Breast epithelium (tissue), 4 donors: Measurements from ENCODE around the gene LINGO4. TPM values are rescaled to one million over a fixed set of nuclear protein-coding genes. Genes with fewer than 3 reads are reported as not detected.
A peak's percentile ranks its signal among the peaks of the same experiment; 100 is the strongest.

Experiments used
- DNase-seq, 2 donors: peaks; one replicate each; pipeline ENCODE4 v3.0.0-alpha.2; 2019; ENCODE audit warnings: low spot score in 2 of 2
- H3K27ac ChIP-seq, 2 donors: fragments of 200-600 bp; sonication (generic) in 1 of 2; one replicate each; pipeline ENCODE4 v1.5.1; 2016 to 2019; ENCODE audit warnings: mild to moderate bottlenecking in 1 of 2
- H3K27me3 ChIP-seq, 2 donors: fragments of 200-600 bp; sonication (generic) in 1 of 2; one replicate each; pipeline versions ENCODE4 v1.5.1 to v1.6.0; 2017 to 2019; ENCODE audit warnings: control low read depth in 1 of 2, mild to moderate bottlenecking in 1 of 2
- H3K36me3 ChIP-seq: fragments of 200-600 bp; one replicate; pipeline ENCODE4 v1.5.1; 2019
- H3K4me1 ChIP-seq, 2 donors: fragments of 200-600 bp; sonication (generic); one replicate each; pipeline ENCODE4 v1.5.1; 2016 to 2019; ENCODE audit warnings: control low read depth in 1 of 2
- H3K4me3 ChIP-seq, 3 donors: fragments of 200-600 bp; sonication (generic); 1 replicate in 2 of 3; 2 replicates in 1 of 3; pipeline ENCODE4 v1.5.1; 2016 to 2019; ENCODE audit warnings: mild to moderate bottlenecking in 3 of 3, moderate library complexity in 2 of 3
- H3K9me3 ChIP-seq, 2 donors: fragments of 200-600 bp; sonication (generic) in 1 of 2; one replicate each; pipeline ENCODE4 v1.5.1; 2016 to 2019; ENCODE audit warnings: control low read depth in 1 of 2
- CTCF ChIP-seq, 3 donors: fragments of 450-650 bp; IDR thresholded peaks; one replicate each; pipeline ENCODE4 v1.5.1; 2016 to 2017; ENCODE audit warnings: antibody characterized with exemption in 3 of 3, mild to moderate bottlenecking in 3 of 3, moderate library complexity in 3 of 3
- POLR2A ChIP-seq: fragments of 450-650 bp; IDR thresholded peaks from one replicate; pipeline ENCODE4 v1.6.1; 2016; ENCODE audit warnings: antibody characterized with exemption, mild to moderate bottlenecking, moderate library complexity
- POLR2AphosphoS5 ChIP-seq, 3 donors: sonication (generic); formaldehyde crosslinking; IDR thresholded peaks; one replicate each; pipeline ENCODE4 v1.6.1; 2017; ENCODE audit warnings: antibody characterized with exemption in 3 of 3
- intact Hi-C: fragments of 100-400 bp; cut with DNase I; formaldehyde crosslinking; loops from one replicate; pipeline ENCODE4 v1.15.1; 2023; ENCODE audit warnings: low total_unique reads
- total RNA-seq, 3 donors: library from RNA; depleted of rRNA; stranded (reverse); fragments of >200 nt; gene quantifications; one replicate each; pipeline ENCODE4 v1.1.0, GENCODE V29; 2016

The LINGO4 gene
- total RNA-seq, 3 donors from 2014 or later = 0.16 to 0.88 (median 0.33) TPM

GRCh38 chr1:151800830-151801229, 4.4 kb downstream of the LINGO4 start:
- Histone ChIP-seq H3K36me3 (no peaks in the 10 kb centered on the region), H3K27ac (no peak overlapping the region), H3K27me3 (no peaks in the 10 kb centered on the region), H3K4me3 (no peak overlapping the region), H3K4me1 (no peaks in the 10 kb centered on the region), H3K9me3 (no peaks in the 10 kb centered on the region)
- TF ChIP-seq POLR2A (no peak), CTCF (IDR thresholded peaks at IDR 0.05) (no peak)
- no peak for DNase-seq
- intact Hi-C loops = no loop called here

GRCh38 chr1:151799179-151800022, 5.8 kb downstream of the LINGO4 start:
- intact Hi-C loops = no loop called here
- Histone ChIP-seq H3K9me3 (no peaks in the 10 kb centered on the region), H3K4me1 (no peaks in the 10 kb centered on the region), H3K36me3 (no peaks in the 10 kb centered on the region), H3K27ac (no peak overlapping the region), H3K4me3 (no peak overlapping the region), H3K27me3 (no peaks in the 10 kb centered on the region)
- no peak for DNase-seq
- no peak for TF ChIP-seq POLR2A
- no peak for TF ChIP-seq CTCF (IDR thresholded peaks at IDR 0.05)
- no peak for TF ChIP-seq POLR2AphosphoS5 (IDR thresholded peaks at IDR 0.05)

- intact Hi-C loops = no loop called here
These were observed 6.6 kb downstream of the LINGO4 start for GRCh38 chr1:151798571-151798970.

GRCh38 chr1:151790940-151791651, 14.1 kb downstream of the LINGO4 start:
- TF ChIP-seq POLR2A = no peak
- TF ChIP-seq POLR2AphosphoS5 (IDR thresholded peaks at IDR 0.05) = peak in 1 of 3 donors; percentile 18
- TF ChIP-seq CTCF (IDR thresholded peaks at IDR 0.05) = no peak
- Histone ChIP-seq H3K36me3 (no peaks in the 10 kb centered on the region), H3K9me3 (no peaks in the 10 kb centered on the region), H3K27me3 (no peaks in the 10 kb centered on the region), H3K4me1 (no peaks in the 10 kb centered on the region), H3K27ac (peak overlapping the region; percentile 22 to 37), H3K4me3 (peak overlapping the region; percentile 63 to 74 (median 63))
- DNase-seq = no peak
- intact Hi-C loops = no loop called here

More at GRCh38 chr1:151798571-151798970, 6.6 kb downstream of the LINGO4 start:
- Histone ChIP-seq H3K36me3 (no peaks in the 10 kb centered on the region), H3K9me3 (no peaks in the 10 kb centered on the region), H3K27me3 (no peaks in the 10 kb centered on the region), H3K27ac (no peak overlapping the region), H3K4me1 (no peaks in the 10 kb centered on the region), H3K4me3 (no peak overlapping the region)
- TF ChIP-seq POLR2A = no peak
- no peak for TF ChIP-seq CTCF (IDR thresholded peaks at IDR 0.05)
- TF ChIP-seq POLR2AphosphoS5 (IDR thresholded peaks at IDR 0.05) = no peak
- DNase-seq = no peak
